ENCODE measurements around the gene PHACTR3.

PHACTR3 gene

GRCh38 chr20:59616306-59616705 is 12.0 kb downstream of the PHACTR3 start:
- TF ChIP-seq CEBPB (IDR thresholded peaks at IDR 0.05): no peak
- no peak for TF ChIP-seq TCF12 (IDR thresholded peaks at IDR 0.05; ENCODE audit: low read depth)
- no peak for TF ChIP-seq ZBTB7A (IDR thresholded peaks at IDR 0.05; ENCODE audit: low read depth)
- TF ChIP-seq NFIC (IDR thresholded peaks at IDR 0.05): no peak
- no peak for TF ChIP-seq REST (IDR thresholded peaks at IDR 0.05; ENCODE audit: low read depth)
- TF ChIP-seq TEAD4 (IDR thresholded peaks at IDR 0.05): no peak
- no peak for TF ChIP-seq CREB1 (IDR thresholded peaks at IDR 0.05; ENCODE audit: low read depth)
- no peak for TF ChIP-seq USF1 (IDR thresholded peaks at IDR 0.05)
- no peak for TF ChIP-seq TAF1 (IDR thresholded peaks at IDR 0.05; ENCODE audit: low read depth)
- no peak for TF ChIP-seq RAD21 (IDR thresholded peaks at IDR 0.05; ENCODE audit: low read depth)
- no peak for TF ChIP-seq MAX (IDR thresholded peaks at IDR 0.05)
- no peak for TF ChIP-seq EGR1 (IDR thresholded peaks at IDR 0.05)
- no peak for TF ChIP-seq FOXM1 (IDR thresholded peaks at IDR 0.05; ENCODE audit: borderline replicate concordance, low read depth)
- no peak for TF ChIP-seq EP300 (IDR thresholded peaks at IDR 0.05; ENCODE audit: borderline replicate concordance)
- no peak for TF ChIP-seq YY1 (IDR thresholded peaks at IDR 0.05; ENCODE audit: low read depth)

- TF ChIP-seq NFIC (IDR thresholded peaks at IDR 0.05) (no peak), CREB1 (IDR thresholded peaks at IDR 0.05; ENCODE audit: low read depth) (no peak), REST (IDR thresholded peaks at IDR 0.05; ENCODE audit: low read depth) (no peak), TEAD4 (IDR thresholded peaks at IDR 0.05) (no peak), MAX (IDR thresholded peaks at IDR 0.05) (no peak), YY1 (IDR thresholded peaks at IDR 0.05; ENCODE audit: low read depth) (no peak), FOXM1 (IDR thresholded peaks at IDR 0.05; ENCODE audit: borderline replicate concordance, low read depth) (no peak), TAF1 (IDR thresholded peaks at IDR 0.05; ENCODE audit: low read depth) (no peak), CEBPB (IDR thresholded peaks at IDR 0.05) (no peak), RAD21 (IDR thresholded peaks at IDR 0.05; ENCODE audit: low read depth) (no peak), EP300 (IDR thresholded peaks at IDR 0.05; ENCODE audit: borderline replicate concordance) (no peak), EGR1 (IDR thresholded peaks at IDR 0.05) (no peak), TCF12 (IDR thresholded peaks at IDR 0.05; ENCODE audit: low read depth) (no peak), USF1 (IDR thresholded peaks at IDR 0.05) (no peak), ZBTB7A (IDR thresholded peaks at IDR 0.05; ENCODE audit: low read depth) (no peak)
Measured at GRCh38 chr20:59617221-59617620, 12.9 kb downstream of the PHACTR3 start.

GRCh38 chr20:59618131-59618530 is 13.8 kb downstream of the PHACTR3 start:
- no peak for TF ChIP-seq TEAD4 (IDR thresholded peaks at IDR 0.05)
- TF ChIP-seq REST (IDR thresholded peaks at IDR 0.05; ENCODE audit: low read depth): no peak
- no peak for TF ChIP-seq CREB1 (IDR thresholded peaks at IDR 0.05; ENCODE audit: low read depth)
- no peak for TF ChIP-seq TAF1 (IDR thresholded peaks at IDR 0.05; ENCODE audit: low read depth)
- TF ChIP-seq CEBPB (IDR thresholded peaks at IDR 0.05): no peak

- TF ChIP-seq REST (IDR thresholded peaks at IDR 0.05; ENCODE audit: low read depth) (no peak), ZBTB7A (IDR thresholded peaks at IDR 0.05; ENCODE audit: low read depth) (no peak)
Measured at GRCh38 chr20:59620860-59621505, 16.6 kb downstream of the PHACTR3 start.

Measured in Ishikawa (cell line).